Spinal cord (tissue), 10 donors: Measurements from ENCODE around the gene MAN1C1. TPM values are rescaled to one million over a fixed set of nuclear protein-coding genes. Genes with fewer than 3 reads are reported as not detected.
A peak's percentile ranks its signal among the peaks of the same experiment; 100 is the strongest.

Source experiments
- DNase-seq, 6 donors: peaks; one replicate each; pipeline versions ENCODE4 v3.0.0 to v3.0.0-alpha.2; 2013 to 2015; ENCODE audit warnings: low spot score in 6 of 6, low read depth in 4 of 6
- H3K27ac ChIP-seq: one replicate; pipeline ENCODE4 v1.5.1; 2013; ENCODE audit warnings: low read depth, low read length, control low read depth
- H3K27me3 ChIP-seq: one replicate; pipeline ENCODE4 v1.6.1; 2013; ENCODE audit warnings: low read length; ENCODE audit not compliant: control insufficient read depth, insufficient read depth
- H3K36me3 ChIP-seq: one replicate; pipeline ENCODE4 v1.6.1; 2013; ENCODE audit warnings: low read length; ENCODE audit not compliant: control insufficient read depth, insufficient read depth
- H3K4me1 ChIP-seq: one replicate; pipeline ENCODE4 v1.6.1; 2013; ENCODE audit warnings: low read length; ENCODE audit not compliant: control insufficient read depth, insufficient read depth
- H3K4me3 ChIP-seq: one replicate; pipeline ENCODE4 v1.5.1; 2013; ENCODE audit warnings: low read depth, low read length, control low read depth
- H3K9me3 ChIP-seq: one replicate; pipeline ENCODE4 v1.6.1; 2013; ENCODE audit warnings: low read length; ENCODE audit not compliant: control insufficient read depth, insufficient read depth
- WGBS: methylation state at CpG from one replicate; pipeline ENCODE4 v1.1.5; 2013; ENCODE audit warnings: missing lambda C conversion rate; ENCODE audit not compliant: insufficient coverage; 5-methylcytosine and 5-hydroxymethylcytosine counted together
- polyA plus RNA-seq, 2 donors: library from polyadenylated mRNA; unstranded; fragments of 120-200 nt; gene quantifications; one replicate each; pipeline ENCODE4 v1.2.1, GENCODE V29; 2013; ENCODE audit not compliant: insufficient read length in 2 of 2
- total RNA-seq, 2 donors: library from RNA; depleted of rRNA in 1 of 2; stranded (reverse); fragments of 120-200 nt in 1 of 2; fragments of >200 nt in 1 of 2; gene quantifications; one replicate each; pipeline versions ENCODE4 v1.2.3 to v1.2.4, GENCODE V29; 2013 to 2014
- donor health status: healthy.

The MAN1C1 gene
- total and polyA plus RNA-seq, 4 donors = 18.4 to 59.7 (median 49.4) TPM

DNA sequence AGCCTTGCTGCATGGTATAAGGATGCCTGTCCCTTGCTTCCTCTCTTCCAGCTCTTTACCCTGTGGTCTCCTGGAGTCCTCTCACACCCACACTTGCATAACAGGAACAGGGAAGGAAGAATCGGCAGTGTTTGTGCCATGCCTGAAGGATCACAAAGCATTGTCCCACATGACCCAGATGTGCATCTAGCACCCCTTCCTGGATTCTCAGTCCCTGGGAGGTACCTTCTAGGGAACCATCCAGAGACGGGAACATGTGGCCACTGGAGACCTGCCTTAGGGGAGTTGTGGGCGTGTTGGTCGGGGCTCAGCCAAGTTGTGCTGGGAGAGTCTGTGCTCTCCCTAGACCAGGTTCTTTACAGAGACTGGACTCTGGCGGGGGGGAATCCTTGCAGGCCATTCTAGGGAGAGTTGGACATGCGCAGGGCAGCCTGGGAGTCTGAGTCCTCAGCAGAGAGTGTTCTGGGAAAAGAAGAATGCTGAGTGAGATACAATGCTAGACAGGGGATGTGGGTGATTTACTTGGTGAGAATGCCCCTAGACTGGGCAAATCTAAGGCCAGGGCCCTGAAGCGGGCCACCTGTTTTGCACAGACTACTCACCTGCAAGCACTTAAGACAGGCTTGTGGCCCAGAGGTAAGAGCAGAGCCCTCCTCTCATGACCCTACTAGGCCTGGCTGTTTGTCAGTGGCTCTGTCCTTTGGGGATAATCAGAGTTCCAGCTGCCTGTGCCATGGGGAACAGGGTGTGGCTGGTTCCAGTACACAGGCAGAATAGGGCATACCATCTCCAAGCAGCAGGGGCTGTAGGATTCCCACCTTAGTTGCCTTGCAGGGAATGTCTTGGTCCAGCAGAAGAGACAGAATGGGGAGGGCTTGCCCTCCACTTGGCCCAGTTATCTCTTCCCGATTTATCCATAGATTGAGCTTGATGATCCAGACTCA, 89.8 kb downstream of the MAN1C1 start:
- Histone ChIP-seq H3K27ac (no peak overlapping the region), H3K4me3 (no peak overlapping the region), H3K9me3 (no peaks in the 10 kb centered on the region), H3K36me3 (peaks cover 3% of the 10 kb centered on the region), H3K4me1 (peaks cover 18% of the 10 kb centered on the region), H3K27me3 (no peaks in the 10 kb centered on the region)
- 93% methylated on average over 6 of the region's 8 CpGs for WGBS
- DNase-seq = no peak

DNA sequence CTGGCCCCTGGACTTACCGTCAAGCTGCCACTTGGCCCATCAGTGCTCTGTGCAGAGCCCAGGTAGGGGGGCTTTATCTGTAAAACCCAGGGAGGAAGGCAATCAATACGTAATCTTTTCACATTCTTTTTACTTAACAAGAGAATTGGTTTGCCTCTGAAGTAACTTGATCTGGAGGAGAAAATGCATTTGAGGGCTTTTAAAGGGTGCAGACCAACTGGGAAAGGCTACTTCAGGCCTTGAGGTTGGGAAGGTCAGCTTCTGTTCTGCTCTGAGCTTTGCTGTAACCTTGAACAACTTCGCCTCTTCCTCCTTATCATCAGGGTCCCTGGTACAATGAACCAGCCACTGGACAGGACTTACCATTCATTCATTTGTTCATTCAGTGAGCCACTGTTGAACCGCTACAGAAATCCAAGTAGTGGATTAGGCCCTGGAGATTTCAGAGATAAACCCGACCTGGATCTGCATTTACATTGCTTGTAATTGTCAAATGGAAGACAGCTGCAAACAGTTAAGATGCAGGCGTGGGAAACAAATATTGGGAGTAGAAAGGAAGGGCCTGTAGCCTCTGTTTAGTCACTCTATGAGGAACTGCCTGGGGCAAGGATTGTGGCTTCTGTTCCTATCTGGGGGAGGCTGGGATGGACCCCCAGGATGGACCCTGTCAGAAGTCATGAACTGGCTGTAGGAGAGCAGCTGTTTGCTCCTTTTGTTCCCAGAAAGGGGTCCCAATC, 90.9 kb downstream of the MAN1C1 start:
- Histone ChIP-seq H3K36me3 (no peaks in the 10 kb centered on the region), H3K9me3 (no peaks in the 10 kb centered on the region), H3K27ac (no peak overlapping the region), H3K27me3 (no peaks in the 10 kb centered on the region), H3K4me1 (peaks cover 15% of the 10 kb centered on the region), H3K4me3 (no peak overlapping the region)
- DNase-seq = peak in 1 of 6 donors; percentile 40
- WGBS = 45% methylated on average over 2 of the region's 6 CpGs

DNA sequence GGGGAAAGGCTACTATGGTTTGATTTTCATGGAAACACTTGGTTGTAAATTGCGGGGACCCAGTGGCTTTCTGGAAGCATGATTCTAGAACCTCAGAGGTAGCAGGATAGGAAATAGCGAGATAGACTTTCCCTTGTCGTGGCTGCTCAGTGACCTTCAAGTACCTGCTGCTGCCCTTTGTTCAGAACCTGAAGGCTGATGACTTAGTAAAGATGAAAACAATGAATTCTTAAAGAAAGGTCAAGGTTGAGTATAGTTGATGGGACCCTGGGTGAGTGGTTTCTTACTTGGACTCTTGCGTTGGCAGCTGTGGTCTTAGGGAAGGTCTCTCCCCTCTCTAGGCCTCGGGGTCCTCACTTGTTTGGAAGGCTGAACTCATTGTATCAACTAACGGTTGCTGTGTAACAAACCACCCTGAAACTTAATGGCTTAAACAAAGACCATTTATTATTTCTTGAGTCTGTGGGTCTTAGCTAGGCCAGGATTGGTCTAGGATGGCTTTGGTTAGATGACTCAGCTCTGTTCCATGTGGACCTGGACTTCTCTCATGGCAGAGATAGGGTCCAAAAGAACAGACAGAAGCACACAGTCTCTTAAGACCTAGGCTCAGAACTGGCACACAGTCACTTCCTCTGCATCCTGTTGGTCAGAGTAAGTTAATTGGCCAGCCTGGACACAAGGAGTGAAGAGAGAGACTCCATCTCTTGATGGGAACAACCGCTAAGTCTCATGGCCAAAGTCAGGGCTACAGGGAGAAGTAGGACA, 94.2 kb downstream of the MAN1C1 start:
- H3K9me3 ChIP-seq = no peaks in the 10 kb centered on the region
- no peak overlapping the region for H3K27ac ChIP-seq
- no peaks in the 10 kb centered on the region for H3K27me3 ChIP-seq
- no peak for DNase-seq
- peaks cover 5% of the 10 kb centered on the region for H3K4me1 ChIP-seq
- 93% methylated on average over 3 of the region's 7 CpGs for WGBS
- H3K36me3 ChIP-seq = no peaks in the 10 kb centered on the region
- no peak overlapping the region for H3K4me3 ChIP-seq

DNA sequence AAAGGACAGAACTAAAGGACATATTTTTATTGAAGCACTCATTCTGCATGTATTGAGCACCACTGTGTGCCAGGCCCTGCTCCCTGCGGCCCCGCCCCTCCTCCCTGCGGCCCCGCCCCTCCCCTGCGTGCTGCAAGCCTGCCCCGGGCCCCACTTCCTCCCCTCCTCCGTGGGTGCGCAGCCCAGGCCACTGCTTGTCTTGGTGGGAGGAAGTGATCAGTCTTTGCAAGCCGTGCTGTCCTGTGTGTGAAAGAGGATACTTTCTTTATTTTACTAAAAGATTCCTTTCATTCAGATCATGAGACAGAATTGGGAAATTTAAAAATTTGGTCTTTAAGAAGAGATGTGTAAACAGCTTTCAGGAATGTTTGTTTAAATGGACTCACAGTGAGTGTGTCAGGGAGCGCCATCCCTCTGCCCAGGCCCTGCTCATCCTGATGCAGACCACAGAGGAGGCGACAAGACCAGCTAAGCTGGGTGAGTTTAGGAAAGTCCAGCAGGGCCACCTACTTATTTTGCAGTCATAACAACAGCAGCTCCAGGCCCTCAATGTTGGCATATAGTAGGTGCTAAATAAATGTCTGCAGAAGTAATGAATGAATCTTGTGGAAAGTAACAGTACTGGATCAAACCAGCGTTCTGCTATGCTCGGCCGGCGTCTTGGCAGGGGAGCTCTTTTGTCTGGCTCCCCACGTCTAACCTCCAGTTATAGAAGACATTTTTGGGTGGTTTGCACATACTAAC, 95.1 kb downstream of the MAN1C1 start:
- H3K4me1 ChIP-seq = peaks cover 5% of the 10 kb centered on the region
- no peak overlapping the region for H3K27ac ChIP-seq

DNA sequence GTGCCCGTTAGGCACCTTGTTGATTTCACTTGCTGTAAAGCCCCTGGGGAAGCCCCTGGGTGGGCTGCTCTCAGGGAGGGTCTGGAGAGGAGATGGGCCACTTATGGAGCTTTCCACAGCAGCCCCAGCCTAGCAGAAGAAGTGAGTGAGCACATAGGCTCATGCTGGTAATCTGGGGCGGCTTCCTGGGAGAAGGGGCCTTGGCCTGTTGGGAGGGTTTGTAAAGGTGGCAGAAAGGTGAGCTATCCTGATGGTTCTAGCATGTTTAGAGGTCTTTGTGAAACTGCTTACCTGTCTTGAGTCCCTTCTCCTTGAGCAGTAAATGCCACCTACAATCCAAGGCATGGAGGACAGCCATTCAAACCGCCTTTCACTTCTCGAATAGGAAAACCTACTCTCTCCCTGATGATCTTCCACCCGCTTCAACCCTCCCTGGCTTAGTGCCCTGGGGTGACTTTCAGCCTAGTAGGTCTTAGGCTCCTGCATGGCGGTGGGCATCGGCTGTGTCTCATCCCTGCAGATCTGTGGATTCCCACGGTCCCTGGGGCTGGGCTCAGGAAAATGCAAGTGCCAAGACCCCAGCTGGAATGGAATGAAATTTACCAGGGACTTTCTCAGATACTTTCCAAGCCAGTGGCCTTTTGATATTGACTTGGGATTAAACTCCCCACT, 95.8 kb downstream of the MAN1C1 start:
- Histone ChIP-seq H3K9me3 (no peaks in the 10 kb centered on the region), H3K27me3 (no peaks in the 10 kb centered on the region), H3K4me3 (no peak overlapping the region), H3K4me1 (peaks cover 3% of the 10 kb centered on the region), H3K36me3 (no peaks in the 10 kb centered on the region), H3K27ac (no peak overlapping the region)
- WGBS = 88% methylated on average over 8 of the region's 8 CpGs
- no peak for DNase-seq

More for the DNA sequence above, 95.1 kb downstream of the MAN1C1 start:
- Histone ChIP-seq H3K36me3 (no peaks in the 10 kb centered on the region), H3K9me3 (no peaks in the 10 kb centered on the region), H3K4me3 (no peak overlapping the region), H3K27me3 (no peaks in the 10 kb centered on the region)
- 73% methylated on average over 6 of the region's 16 CpGs for WGBS
- no peak for DNase-seq

DNA sequence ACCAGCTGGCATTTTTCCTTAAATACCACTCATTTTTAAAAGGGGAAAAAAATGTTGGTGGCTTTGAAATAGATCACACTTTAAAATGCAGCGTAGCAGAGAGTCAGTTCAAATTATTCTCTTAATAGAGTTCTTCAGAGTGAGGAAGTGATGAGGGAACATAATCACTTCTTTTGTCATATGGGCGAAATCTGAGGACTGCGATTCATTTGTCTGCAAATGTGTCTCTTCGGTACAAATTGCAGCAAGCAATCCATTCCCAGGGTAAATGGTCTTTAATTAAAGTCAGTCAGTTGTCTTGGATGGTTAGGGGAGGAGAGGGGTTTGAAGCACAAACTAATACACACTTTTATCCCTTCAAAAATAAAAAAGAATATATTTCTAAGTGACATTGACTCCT, 97.4 kb downstream of the MAN1C1 start:
- H3K4me1 ChIP-seq = peaks cover 3% of the 10 kb centered on the region
- H3K27ac ChIP-seq = no peak overlapping the region
- no peak overlapping the region for H3K4me3 ChIP-seq
- H3K9me3 ChIP-seq = no peaks in the 10 kb centered on the region
- no peaks in the 10 kb centered on the region for H3K36me3 ChIP-seq
- DNase-seq = peak in 1 of 6 donors; percentile 81
- no peaks in the 10 kb centered on the region for H3K27me3 ChIP-seq
- no CpG with 5 or more reads among the region's 4 CpGs for WGBS

DNA sequence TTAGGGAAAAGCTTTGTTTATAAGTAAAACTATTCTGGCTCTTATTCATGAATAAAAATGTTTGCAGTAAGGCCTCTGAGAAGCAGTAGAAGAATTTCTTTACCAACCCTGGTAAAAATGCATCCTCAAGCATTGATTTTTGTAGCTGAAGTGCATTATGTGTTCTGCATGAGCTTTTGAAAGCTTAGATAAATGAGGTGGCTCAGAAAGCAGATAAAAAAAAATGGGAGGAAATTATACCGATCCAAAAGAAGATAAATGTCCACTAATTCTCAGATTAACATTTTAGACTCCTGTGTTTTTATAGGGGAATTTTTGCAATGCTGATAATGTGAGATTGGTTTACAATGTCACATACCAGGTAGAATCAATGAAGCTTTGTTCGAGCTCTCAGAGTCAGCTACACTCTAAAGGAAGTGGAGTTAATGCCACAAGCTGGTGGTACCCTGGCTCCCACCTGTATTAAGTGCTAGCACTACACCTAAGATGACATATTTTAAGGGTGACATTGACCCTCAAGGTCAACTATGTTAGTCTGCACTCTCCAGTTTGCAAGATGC, 97.9 kb downstream of the MAN1C1 start:
- H3K27ac ChIP-seq = no peak overlapping the region
- no peak overlapping the region for H3K4me3 ChIP-seq
- no CpG with 5 or more reads among the region's 2 CpGs for WGBS
- peaks cover under 1% of the 10 kb centered on the region for H3K4me1 ChIP-seq
- DNase-seq = peak in 1 of 6 donors; percentile 47
- no peaks in the 10 kb centered on the region for H3K36me3 ChIP-seq
- H3K27me3 ChIP-seq = no peaks in the 10 kb centered on the region
- H3K9me3 ChIP-seq = no peaks in the 10 kb centered on the region

DNA sequence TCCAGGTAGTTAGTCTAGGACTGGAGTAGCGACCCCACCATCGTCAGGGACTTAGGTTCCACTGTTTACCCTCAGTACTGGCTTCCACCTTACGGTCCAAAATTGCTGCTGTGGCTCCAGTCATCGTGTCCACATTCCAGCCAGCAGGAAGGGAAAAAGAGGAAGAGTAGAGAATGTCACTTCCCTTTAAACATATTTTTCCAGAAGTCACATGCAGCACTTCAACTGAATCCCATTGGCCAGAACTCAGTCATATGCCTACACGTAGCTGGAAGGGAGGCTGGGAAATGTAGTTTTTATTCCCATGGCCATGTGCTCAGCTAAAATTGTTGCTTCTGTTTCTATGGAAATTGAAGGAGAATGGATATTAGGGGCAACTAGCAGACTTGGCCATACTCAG, 99.3 kb downstream of the MAN1C1 start:
- Histone ChIP-seq H3K27me3 (no peaks in the 10 kb centered on the region), H3K9me3 (no peaks in the 10 kb centered on the region), H3K27ac (no peak overlapping the region), H3K36me3 (no peaks in the 10 kb centered on the region), H3K4me3 (no peak overlapping the region), H3K4me1 (no peaks in the 10 kb centered on the region)
- WGBS = no CpG with 5 or more reads among the region's 5 CpGs
- DNase-seq = peak in 1 of 6 donors; percentile 37
